GM12878 (cell line): ENCODE measurements around the gene DUSP22. TPM values are rescaled to one million over a fixed set of nuclear protein-coding genes. Genes with fewer than 3 reads are reported as not detected.
A peak's percentile ranks its signal among the peaks of the same experiment; 100 is the strongest.

Source experiments
- ATAC-seq: fragments of 200-7000 bp; cut with Tn5 transposase; 3 replicates; pipeline ENCODE4 v1.9.1; 2020; ENCODE audit warnings: mild to moderate bottlenecking, moderate library complexity
- BruUV-seq: library from RNA; stranded (reverse); fragments of 400-500 nt; replicated peaks from 2 replicates; lab custom pipeline; 2021; lab: Mats Ljungman, UMichigan
- CTCF ChIA-PET: fragments of 300-600 bp; sonication (Branson Sonifier 250); formaldehyde crosslinking; extraction: SDS; loops from one replicate; lab custom pipeline; 2021; ENCODE audit warnings: inconsistent platforms; lab: Yijun Ruan, JAX
- POLR2A ChIA-PET: fragments of 350-600 bp; formaldehyde crosslinking; extraction: SDS; loops from one replicate; lab custom pipeline; 2021; ENCODE audit warnings: inconsistent platforms; lab: Charles Lee
- RAD21 ChIA-PET: fragments of 300-600 bp; sonication (Branson Sonifier 250); formaldehyde crosslinking; loops from one replicate; lab custom pipeline; 2023; ENCODE audit warnings: antibody characterized with exemption; ENCODE audit not compliant: unreplicated experiment; lab: Charles Lee
- SMC1A ChIA-PET: fragments of 300-600 bp; sonication (Branson Sonifier 250); formaldehyde crosslinking; loops from one replicate; lab custom pipeline; 2023; ENCODE audit not compliant: unreplicated experiment, uncharacterized antibody; lab: Charles Lee
- DNase-seq: peaks from one replicate; pipeline ENCODE4 v3.0.0-alpha.2; 2011; ENCODE audit warnings: low read depth, low spot score
- FAIRE-seq: peaks from 3 replicates; lab custom pipeline; 2011; peaks lifted over from hg19 to GRCh38; lab: Jason Lieb, UNC
- H2AFZ ChIP-seq: 2 replicates; pipeline ENCODE4 v1.6.0; 2011; ENCODE audit warnings: low read depth, low read length, control low read depth; ENCODE audit not compliant: control insufficient read depth
- H3K27ac ChIP-seq: 2 replicates; pipeline ENCODE4 v1.5.1; 2011; ENCODE audit warnings: control low read depth; ENCODE audit not compliant: control insufficient read depth, insufficient read depth
- H3K27me3 ChIP-seq, 2 experiments: replicated peaks in 1 of 2; 2 replicates each; pipeline versions ENCODE4 v1.6.0 to v1.6.1; 2011; ENCODE audit warnings: low read length in 1 of 2; ENCODE audit not compliant: control insufficient read depth in 2 of 2, insufficient read depth in 2 of 2
- H3K36me3 ChIP-seq, 2 experiments: 2 replicates each; pipeline ENCODE4 v1.5.1; 2011; ENCODE audit warnings: low read length in 1 of 2; ENCODE audit not compliant: control insufficient read depth in 2 of 2, insufficient read depth in 2 of 2
- H3K4me1 ChIP-seq: 2 replicates; pipeline ENCODE4 v1.6.1; 2011; ENCODE audit warnings: mild to moderate bottlenecking, low read length, moderate library complexity, mixed read lengths; ENCODE audit not compliant: control insufficient read depth, insufficient read depth
- H3K4me2 ChIP-seq: 2 replicates; pipeline ENCODE4 v1.6.0; 2011; ENCODE audit warnings: control low read depth; ENCODE audit not compliant: control insufficient read depth, insufficient read depth
- H3K4me3 ChIP-seq: fragments of 200-600 bp; sonication (generic); 2 replicates; pipeline ENCODE4 v1.5.1; 2016
- H3K79me2 ChIP-seq: 2 replicates; pipeline ENCODE4 v1.6.0; 2011; ENCODE audit warnings: low read length; ENCODE audit not compliant: control insufficient read depth, insufficient read depth
- H3K9ac ChIP-seq: 2 replicates; pipeline ENCODE4 v1.8.0; 2011; ENCODE audit warnings: low read length, control low read depth, mixed read lengths; ENCODE audit not compliant: control insufficient read depth, insufficient read depth
- H3K9me3 ChIP-seq: replicated peaks from 3 replicates; pipeline ENCODE4 v1.5.1; 2011; ENCODE audit warnings: mild to moderate bottlenecking, low read length; ENCODE audit not compliant: control insufficient read depth, insufficient read depth
- H4K20me1 ChIP-seq: 2 replicates; pipeline ENCODE4 v1.6.0; 2011; ENCODE audit not compliant: control insufficient read depth, insufficient read depth
- ATF7 ChIP-seq: fragments of 450-650 bp; IDR thresholded peaks from 2 replicates; pipeline ENCODE4 v1.6.1; 2016; ENCODE audit warnings: low read depth, mild to moderate bottlenecking
- BRCA1 ChIP-seq: IDR thresholded peaks from 2 replicates; pipeline ENCODE4 v1.6.1; 2011; ENCODE audit warnings: low read depth, low read length, improper control_type of control experiment
- CEBPB ChIP-seq, 2 experiments: fragments of 150-350 bp in 1 of 2; IDR thresholded peaks; 2 replicates each; pipeline ENCODE4 v1.6.1; 2012 to 2014; ENCODE audit warnings: low read depth in 2 of 2, low read length in 2 of 2, borderline replicate concordance in 1 of 2, inconsistent platforms in 1 of 2
- ESRRA ChIP-seq: IDR thresholded peaks from 2 replicates; pipeline ENCODE4 v1.6.1; 2012; ENCODE audit warnings: mild to moderate bottlenecking, low read length, improper control_type of control experiment
- EZH2 ChIP-seq: IDR thresholded peaks from 2 replicates; pipeline ENCODE4 v1.6.1; 2012; ENCODE audit warnings: low read depth, mild to moderate bottlenecking, control low read depth, inconsistent platforms, low read length, borderline replicate concordance; ENCODE audit not compliant: control insufficient read depth
- RAD21 ChIP-seq: IDR thresholded peaks from 2 replicates; pipeline ENCODE4 v1.6.1; 2011; ENCODE audit warnings: mild to moderate bottlenecking, low read depth, low read length, moderate library complexity; ENCODE audit not compliant: insufficient read depth
- RUNX3 ChIP-seq: IDR thresholded peaks from 2 replicates; pipeline ENCODE4 v1.6.1; 2012; ENCODE audit warnings: low read length, inconsistent platforms
- SREBF1 ChIP-seq: IDR thresholded peaks from 2 replicates; pipeline ENCODE4 v1.6.1; 2012; ENCODE audit warnings: mild to moderate bottlenecking, low read length
- WGBS: methylation state at CpG from one replicate; pipeline ENCODE4 v1.1.6; 2016; ENCODE audit warnings: low lambda C conversion rate; ENCODE audit not compliant: insufficient replicate concordance, insufficient coverage; ENCODE audit errors: missing lambda C conversion rate; 5-methylcytosine and 5-hydroxymethylcytosine counted together
- in situ Hi-C: fragments of 300-500 bp; cut with MboI; formaldehyde crosslinking; loops from 9 replicates; pipeline ENCODE4 v1.14.3; 2018; ENCODE audit warnings: mixed read lengths
- intact Hi-C: fragments of 100-400 bp; cut with micrococcal nuclease; formaldehyde crosslinking; loops from one replicate; pipeline ENCODE4 v1.14.2; 2022; ENCODE audit not compliant: unreplicated experiment
- polyA plus RNA-seq, 11 experiments: library from polyadenylated mRNA; depleted of rRNA in 4 of 11; unstranded in 6 of 11; stranded (reverse) in 5 of 11; fragments of >200 nt; fragmentation: Nextera tagmentation in 4 of 11; fragmentation: Illumina TruSeq in 1 of 11; extraction: Ambion mirVana in 4 of 11; extraction: Trizol in 1 of 11; gene quantifications; 1 replicate in 1 of 11; 2 replicates in 10 of 11; pipeline versions ENCODE4 v1.2.1 to v1.2.3, GENCODE V29; 2011 to 2016; ENCODE audit warnings: inconsistent platforms in 2 of 11, missing spikeins in 2 of 11, low read depth in 1 of 11
- total RNA-seq, 4 experiments: library from RNA; depleted of rRNA in 3 of 4; stranded (reverse); fragments of >200 nt in 3 of 4; fragmentation: Illumina TruSeq in 1 of 4; extraction: Trizol in 1 of 4; gene quantifications; 2 replicates each; pipeline versions ENCODE4 v1.2.1 to v1.2.3, GENCODE V29; 2013 to 2021
- TF ChIP-seq, protein P1 (sequence below): fragments of 450-650 bp; IDR thresholded peaks from 2 replicates; pipeline ENCODE4 v1.6.1; 2016; ENCODE audit warnings: mild to moderate bottlenecking
- TF ChIP-seq, protein P2 (sequence below): fragments of 450-650 bp; IDR thresholded peaks from 2 replicates; pipeline ENCODE4 v1.6.1; 2017; ENCODE audit warnings: mild to moderate bottlenecking, moderate library complexity
- TF ChIP-seq, protein P3 (sequence below): fragments of 450-650 bp; formaldehyde crosslinking; IDR thresholded peaks from 2 replicates; pipeline ENCODE4 v1.4.0; 2022; ENCODE audit warnings: mild to moderate bottlenecking, moderate library complexity

The DUSP22 gene
- total and polyA plus RNA-seq, 10 of the 15 experiments (the other 5 are each of a cell fraction or from before 2014, with no cell fraction given), result 78.9 to 156 (median 107) TPM

DNA sequence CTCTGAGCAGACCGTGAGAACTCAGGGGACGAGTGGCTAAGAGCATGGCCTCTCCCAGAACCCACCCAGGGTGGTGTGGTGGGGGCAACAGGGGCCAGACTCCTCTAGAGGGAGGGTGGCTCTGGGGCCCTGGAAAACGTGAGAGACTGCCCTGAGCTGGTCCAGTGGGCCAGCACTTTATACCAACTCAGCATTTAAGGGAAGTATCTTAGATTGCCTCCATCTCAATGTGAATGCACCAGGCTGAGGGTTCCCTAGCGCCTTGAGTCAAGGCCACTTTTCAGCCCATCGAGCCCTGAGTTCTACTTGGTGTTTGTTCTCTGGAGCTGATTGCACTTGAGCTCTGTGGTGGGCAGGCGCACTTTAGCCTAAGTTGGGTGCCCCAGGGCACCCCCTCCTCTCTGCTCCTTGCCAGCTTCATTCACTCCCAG is 57.2 kb downstream of the DUSP22 start (continued):
- TF ChIP-seq, protein P1, sequence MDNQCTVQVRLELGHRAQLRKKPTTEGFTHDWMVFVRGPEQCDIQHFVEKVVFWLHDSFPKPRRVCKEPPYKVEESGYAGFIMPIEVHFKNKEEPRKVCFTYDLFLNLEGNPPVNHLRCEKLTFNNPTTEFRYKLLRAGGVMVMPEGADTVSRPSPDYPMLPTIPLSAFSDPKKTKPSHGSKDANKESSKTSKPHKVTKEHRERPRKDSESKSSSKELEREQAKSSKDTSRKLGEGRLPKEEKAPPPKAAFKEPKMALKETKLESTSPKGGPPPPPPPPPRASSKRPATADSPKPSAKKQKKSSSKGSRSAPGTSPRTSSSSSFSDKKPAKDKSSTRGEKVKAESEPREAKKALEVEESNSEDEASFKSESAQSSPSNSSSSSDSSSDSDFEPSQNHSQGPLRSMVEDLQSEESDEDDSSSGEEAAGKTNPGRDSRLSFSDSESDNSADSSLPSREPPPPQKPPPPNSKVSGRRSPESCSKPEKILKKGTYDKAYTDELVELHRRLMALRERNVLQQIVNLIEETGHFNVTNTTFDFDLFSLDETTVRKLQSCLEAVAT, result no peak

DNA sequence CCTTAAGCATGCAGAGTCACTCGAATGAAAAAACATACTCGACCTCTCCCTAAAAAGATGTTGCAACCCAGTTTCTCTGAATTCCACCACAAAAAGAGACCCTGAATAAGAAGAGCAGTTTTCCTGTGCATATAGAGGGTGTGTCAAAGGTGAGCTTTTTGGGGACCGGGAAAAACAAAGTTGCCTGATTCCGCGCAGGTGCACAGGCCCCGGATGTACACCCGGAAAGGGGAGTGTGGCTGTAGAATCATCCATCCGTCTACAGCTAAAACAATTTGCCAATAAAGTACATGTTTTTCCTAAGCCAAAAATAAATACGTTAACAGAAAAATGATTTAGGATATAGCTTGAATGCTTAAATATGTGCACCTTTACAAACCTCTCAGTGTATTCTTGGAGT is 58.1 kb downstream of the DUSP22 start:
- H2AFZ ChIP-seq, result no peak overlapping the region
- H4K20me1 ChIP-seq, result no peaks in the 10 kb centered on the region
- RAD21 ChIA-PET, result interaction anchor here (0.9 to 4.9 kb wide), 13 partner anchors 8 to 132 kb away, joined by 3 to 17 read pairs (median 5); no protein-coding TSS in a partner anchor
- SMC1A ChIA-PET, result interaction anchor here (0.9 to 10.4 kb wide), 15 partner anchors 11 to 174 kb away, joined by 3 to 106 read pairs (median 4); no protein-coding TSS in a partner anchor
- WGBS, result 85% methylated on average over 9 of the region's 9 CpGs
- intact Hi-C loops, result no loop called here
- H3K36me3 ChIP-seq, result peaks cover 34 to 50% of the 10 kb centered on the region in 2 experiments
- peaks cover 45% of the 10 kb centered on the region for H3K4me1 ChIP-seq
- no peak overlapping the region for H3K4me3 ChIP-seq
- CTCF ChIA-PET, result interaction anchor here (0.6 to 4.9 kb wide), 12 partner anchors 8 to 202 kb away, joined by 3 to 34 read pairs (median 5); no protein-coding TSS in a partner anchor
- peaks cover 11% of the 10 kb centered on the region for H3K79me2 ChIP-seq
- FAIRE-seq (no peak), ATAC-seq (no peak), DNase-seq (no peak)
- H3K9me3 ChIP-seq, result no peaks in the 10 kb centered on the region
- POLR2A ChIA-PET, result interaction anchor here (1.1 to 9.1 kb wide), 6 partner anchors 10 to 41 kb away, joined by 4 to 81 read pairs (median 8); no protein-coding TSS in a partner anchor
- H3K9ac ChIP-seq, result no peak overlapping the region
- no peaks in the 10 kb centered on the region for H3K27me3 ChIP-seq
- in situ Hi-C loops, result no loop called here
- BruUV-seq, result TSS peak; percentile 17
- no peak overlapping the region for H3K4me2 ChIP-seq
- H3K27ac ChIP-seq, result no peak overlapping the region
- TF ChIP-seq, protein P1, result no peak
- TF ChIP-seq ESRRA, result no peak
- TF ChIP-seq ATF7, result no peak
- TF ChIP-seq, protein P2, sequence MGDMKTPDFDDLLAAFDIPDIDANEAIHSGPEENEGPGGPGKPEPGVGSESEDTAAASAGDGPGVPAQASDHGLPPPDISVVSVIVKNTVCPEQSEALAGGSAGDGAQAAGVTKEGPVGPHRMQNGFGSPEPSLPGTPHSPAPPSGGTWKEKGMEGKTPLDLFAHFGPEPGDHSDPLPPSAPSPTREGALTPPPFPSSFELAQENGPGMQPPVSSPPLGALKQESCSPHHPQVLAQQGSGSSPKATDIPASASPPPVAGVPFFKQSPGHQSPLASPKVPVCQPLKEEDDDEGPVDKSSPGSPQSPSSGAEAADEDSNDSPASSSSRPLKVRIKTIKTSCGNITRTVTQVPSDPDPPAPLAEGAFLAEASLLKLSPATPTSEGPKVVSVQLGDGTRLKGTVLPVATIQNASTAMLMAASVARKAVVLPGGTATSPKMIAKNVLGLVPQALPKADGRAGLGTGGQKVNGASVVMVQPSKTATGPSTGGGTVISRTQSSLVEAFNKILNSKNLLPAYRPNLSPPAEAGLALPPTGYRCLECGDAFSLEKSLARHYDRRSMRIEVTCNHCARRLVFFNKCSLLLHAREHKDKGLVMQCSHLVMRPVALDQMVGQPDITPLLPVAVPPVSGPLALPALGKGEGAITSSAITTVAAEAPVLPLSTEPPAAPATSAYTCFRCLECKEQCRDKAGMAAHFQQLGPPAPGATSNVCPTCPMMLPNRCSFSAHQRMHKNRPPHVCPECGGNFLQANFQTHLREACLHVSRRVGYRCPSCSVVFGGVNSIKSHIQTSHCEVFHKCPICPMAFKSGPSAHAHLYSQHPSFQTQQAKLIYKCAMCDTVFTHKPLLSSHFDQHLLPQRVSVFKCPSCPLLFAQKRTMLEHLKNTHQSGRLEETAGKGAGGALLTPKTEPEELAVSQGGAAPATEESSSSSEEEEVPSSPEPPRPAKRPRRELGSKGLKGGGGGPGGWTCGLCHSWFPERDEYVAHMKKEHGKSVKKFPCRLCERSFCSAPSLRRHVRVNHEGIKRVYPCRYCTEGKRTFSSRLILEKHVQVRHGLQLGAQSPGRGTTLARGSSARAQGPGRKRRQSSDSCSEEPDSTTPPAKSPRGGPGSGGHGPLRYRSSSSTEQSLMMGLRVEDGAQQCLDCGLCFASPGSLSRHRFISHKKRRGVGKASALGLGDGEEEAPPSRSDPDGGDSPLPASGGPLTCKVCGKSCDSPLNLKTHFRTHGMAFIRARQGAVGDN, result no peak
- no peak for TF ChIP-seq BRCA1
- no peak for TF ChIP-seq CEBPB (IDR thresholded peaks at IDR 0.05; ENCODE audit: borderline replicate concordance in 1 of 2, low read depth in 2 of 2, low read length in 2 of 2)
- no peak for TF ChIP-seq SREBF1
- TF ChIP-seq EZH2, result no peak
- TF ChIP-seq RUNX3, result no peak
- TF ChIP-seq, protein P3, sequence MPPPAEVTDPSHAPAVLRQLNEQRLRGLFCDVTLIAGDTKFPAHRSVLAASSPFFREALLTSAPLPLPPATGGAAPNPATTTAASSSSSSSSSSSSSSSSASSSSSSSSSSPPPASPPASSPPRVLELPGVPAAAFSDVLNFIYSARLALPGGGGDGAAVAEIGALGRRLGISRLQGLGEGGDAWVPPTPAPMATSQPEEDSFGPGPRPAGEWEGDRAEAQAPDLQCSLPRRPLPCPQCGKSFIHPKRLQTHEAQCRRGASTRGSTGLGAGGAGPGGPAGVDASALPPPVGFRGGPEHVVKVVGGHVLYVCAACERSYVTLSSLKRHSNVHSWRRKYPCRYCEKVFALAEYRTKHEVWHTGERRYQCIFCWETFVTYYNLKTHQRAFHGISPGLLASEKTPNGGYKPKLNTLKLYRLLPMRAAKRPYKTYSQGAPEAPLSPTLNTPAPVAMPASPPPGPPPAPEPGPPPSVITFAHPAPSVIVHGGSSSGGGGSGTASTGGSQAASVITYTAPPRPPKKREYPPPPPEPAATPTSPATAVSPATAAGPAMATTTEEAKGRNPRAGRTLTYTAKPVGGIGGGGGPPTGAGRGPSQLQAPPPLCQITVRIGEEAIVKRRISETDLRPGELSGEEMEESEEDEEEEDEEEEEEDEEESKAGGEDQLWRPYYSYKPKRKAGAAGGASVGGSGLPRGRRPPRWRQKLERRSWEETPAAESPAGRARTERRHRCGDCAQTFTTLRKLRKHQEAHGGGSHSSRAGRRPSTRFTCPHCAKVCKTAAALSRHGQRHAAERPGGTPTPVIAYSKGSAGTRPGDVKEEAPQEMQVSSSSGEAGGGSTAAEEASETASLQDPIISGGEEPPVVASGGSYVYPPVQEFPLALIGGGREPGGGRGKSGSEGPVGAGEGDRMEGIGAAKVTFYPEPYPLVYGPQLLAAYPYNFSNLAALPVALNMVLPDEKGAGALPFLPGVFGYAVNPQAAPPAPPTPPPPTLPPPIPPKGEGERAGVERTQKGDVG (CRISPR knock-in tag), result no peak
- no peak for TF ChIP-seq RAD21
